ENCODE measurements around the gene TCF19. TPM values are rescaled to one million over a fixed set of nuclear protein-coding genes. Genes with fewer than 3 reads are reported as not detected.

TCF19 gene
- total and polyA plus RNA-seq, 9 donors: 3.9 to 9.9 (median 7.1) TPM

GRCh38 chr6:31122791-31123706, 35.3 kb upstream of the TCF19 start:
- no peaks in the 10 kb centered on the region for H3K36me3 ChIP-seq
- H3K4me1 ChIP-seq (ENCODE audit: insufficient read depth): peaks cover 8% of the 10 kb centered on the region
- H3K27ac ChIP-seq: peak overlapping the region in 1 of 2 donors; percentile 71
- no peak for TF ChIP-seq POLR2A (IDR thresholded peaks at IDR 0.05)
- TF ChIP-seq CTCF (IDR thresholded peaks at IDR 0.05): no peak
- no peak for TF ChIP-seq EP300 (IDR thresholded peaks at IDR 0.05)
- no peaks in the 10 kb centered on the region for H3K9me3 ChIP-seq
- H3K27me3 ChIP-seq: no peaks in the 10 kb centered on the region
- intact Hi-C loops (cut with DNase I): no loop called here
- WGBS, 3 donors: 33 to 35% (median 34%) methylated on average over 16 of the region's 16 CpGs
- peak; percentile 52 to 94 (median 91) for DNase-seq
- no peak overlapping the region for H3K4me3 ChIP-seq

- WGBS, 3 donors: 31 to 51% (median 43%) methylated on average over 8 of the region's 8 CpGs
- Histone ChIP-seq H3K27me3 (no peaks in the 10 kb centered on the region), H3K36me3 (no peaks in the 10 kb centered on the region), H3K9me3 (no peaks in the 10 kb centered on the region), H3K27ac (peak overlapping the region in 1 of 2 donors; percentile 26), H3K4me3 (no peak overlapping the region), H3K4me1 (ENCODE audit: insufficient read depth) (peaks cover 8% of the 10 kb centered on the region)
- intact Hi-C loops (cut with DNase I): no loop called here
- DNase-seq: peak; percentile 42 to 81 (median 68)
- no peak for TF ChIP-seq EP300 (IDR thresholded peaks at IDR 0.05)
- no peak for TF ChIP-seq CTCF (IDR thresholded peaks at IDR 0.05)
- no peak for TF ChIP-seq POLR2A (IDR thresholded peaks at IDR 0.05)
Measured at GRCh38 chr6:31125162-31125561, 33.2 kb upstream of the TCF19 start.

- intact Hi-C loops (cut with DNase I): no loop called here
- H3K4me1 ChIP-seq (ENCODE audit: insufficient read depth): peaks cover 8% of the 10 kb centered on the region
- no peak overlapping the region for H3K4me3 ChIP-seq
- H3K36me3 ChIP-seq: no peaks in the 10 kb centered on the region
- WGBS, 3 donors: 67 to 69% (median 68%) methylated on average over 12 of the region's 12 CpGs
- H3K27ac ChIP-seq: no peak overlapping the region
- DNase-seq: no peak
- H3K9me3 ChIP-seq: no peaks in the 10 kb centered on the region
- TF ChIP-seq POLR2A (IDR thresholded peaks at IDR 0.05): no peak
- TF ChIP-seq EP300 (IDR thresholded peaks at IDR 0.05): no peak
- no peak for TF ChIP-seq CTCF (IDR thresholded peaks at IDR 0.05)
- no peaks in the 10 kb centered on the region for H3K27me3 ChIP-seq
Measured at GRCh38 chr6:31125586-31126363, 32.6 kb upstream of the TCF19 start.

GRCh38 chr6:31126396-31127175, 31.8 kb upstream of the TCF19 start:
- no peak for DNase-seq
- no peaks in the 10 kb centered on the region for H3K27me3 ChIP-seq
- H3K36me3 ChIP-seq: no peaks in the 10 kb centered on the region
- intact Hi-C loops (cut with DNase I): no loop called here
- no peak overlapping the region for H3K4me3 ChIP-seq
- no peak overlapping the region for H3K27ac ChIP-seq
- peaks cover 8% of the 10 kb centered on the region for H3K4me1 ChIP-seq (ENCODE audit: insufficient read depth)
- TF ChIP-seq POLR2A (IDR thresholded peaks at IDR 0.05): no peak
- WGBS, 3 donors: 68 to 76% (median 72%) methylated on average over 16 of the region's 16 CpGs
- no peaks in the 10 kb centered on the region for H3K9me3 ChIP-seq

Data from ovary (tissue), 9 donors.